NCI-H226 (cell line): ENCODE data around the gene MRPL20.
A peak's percentile ranks its signal among the peaks of the same experiment; 100 is the strongest.
"Not testable (repeated sequence)": the region's sequence is repeated elsewhere in the genome, so short reads cannot be mapped to it uniquely, and the experiment has no call there.

Source experiments
- DNase-seq: peaks from one replicate; pipeline ENCODE4 v3.0.0-alpha.2; 2015

The MRPL20 gene

DNA sequence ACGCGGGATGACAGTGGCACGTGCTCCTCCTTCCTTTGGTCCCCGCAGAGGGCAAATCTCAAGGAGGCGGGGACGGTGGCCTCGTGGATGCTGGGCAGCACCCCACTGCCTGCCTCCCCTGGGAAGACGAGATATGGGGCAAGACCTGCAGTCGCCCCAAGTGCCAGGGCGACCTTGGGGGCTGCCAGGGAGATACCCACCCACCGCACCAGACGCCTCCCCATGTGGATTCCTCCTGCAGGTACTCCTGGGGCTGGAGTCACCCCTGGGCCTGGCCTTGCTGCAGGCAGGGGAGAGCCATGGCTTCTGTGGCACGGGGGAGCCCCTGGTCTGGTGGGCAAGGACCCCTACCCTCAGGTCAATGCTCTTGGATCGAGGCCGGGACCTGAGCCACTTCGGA, 26.2 kb downstream of the MRPL20 start:
- DNase-seq = no peak

DNA sequence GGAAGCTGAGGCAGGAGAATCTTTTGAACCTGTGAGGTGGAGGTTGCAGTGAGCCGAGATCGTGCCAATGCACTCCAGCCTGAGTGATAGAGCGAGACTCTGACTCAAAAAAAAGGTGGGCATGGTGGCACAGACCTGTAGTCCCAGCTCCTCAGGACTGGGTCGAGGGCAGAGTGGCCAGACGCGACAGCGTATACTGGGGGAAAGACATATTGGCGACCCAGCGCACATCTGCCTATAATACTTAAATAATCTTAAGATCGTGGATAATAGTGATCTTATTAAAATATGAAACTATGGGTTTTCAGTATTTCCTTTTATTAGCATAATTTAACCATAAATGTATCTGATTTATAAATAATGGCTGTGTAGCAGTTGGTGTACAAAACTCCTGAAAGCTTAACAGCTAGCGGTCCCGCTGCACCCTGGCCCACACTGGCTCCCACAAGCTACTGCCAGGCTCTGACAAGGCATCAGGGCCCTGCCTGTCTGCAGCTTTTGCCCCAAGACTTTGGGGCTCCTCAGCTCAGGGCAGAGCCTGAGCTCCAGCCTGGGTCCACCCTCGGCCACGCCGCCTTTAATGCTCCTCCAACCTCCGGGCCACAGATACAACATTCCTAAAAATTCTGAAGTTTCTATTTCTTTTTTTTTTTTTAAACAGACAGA, 29.4 kb downstream of the MRPL20 start:
- no peak for DNase-seq

DNA sequence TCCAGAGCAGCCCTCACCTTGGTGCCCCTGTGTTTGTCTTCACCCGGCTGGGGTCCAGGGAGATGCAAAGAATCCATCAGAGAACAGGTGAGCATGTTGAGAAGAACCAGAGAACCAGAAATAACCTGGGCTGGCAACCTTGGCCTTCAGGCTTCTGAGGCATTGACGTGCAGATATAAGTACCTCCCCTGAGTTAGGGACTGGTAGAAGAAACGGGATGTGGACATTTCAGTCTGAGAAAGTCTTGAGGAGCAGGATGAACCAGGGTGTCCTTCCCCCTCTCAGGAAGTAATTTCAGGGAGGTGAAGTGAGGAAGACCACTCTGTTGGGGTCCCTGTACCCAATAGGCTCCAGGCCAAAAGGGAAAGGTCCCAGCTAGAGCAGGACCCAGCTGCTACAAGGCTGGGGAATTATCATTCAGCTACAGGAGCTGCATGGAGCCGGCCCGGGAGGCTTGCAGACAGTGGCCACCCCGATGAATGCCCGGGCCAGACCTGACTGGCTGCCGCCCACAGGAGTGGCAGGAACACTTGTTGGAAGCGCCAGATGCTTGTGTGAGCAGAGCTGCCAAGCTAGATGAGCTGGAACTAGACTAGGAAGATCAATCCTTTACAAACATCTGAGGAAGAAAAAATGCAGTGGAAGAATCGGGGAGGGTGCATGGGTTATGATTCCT, 30.4 kb downstream of the MRPL20 start:
- no peak for DNase-seq

DNA sequence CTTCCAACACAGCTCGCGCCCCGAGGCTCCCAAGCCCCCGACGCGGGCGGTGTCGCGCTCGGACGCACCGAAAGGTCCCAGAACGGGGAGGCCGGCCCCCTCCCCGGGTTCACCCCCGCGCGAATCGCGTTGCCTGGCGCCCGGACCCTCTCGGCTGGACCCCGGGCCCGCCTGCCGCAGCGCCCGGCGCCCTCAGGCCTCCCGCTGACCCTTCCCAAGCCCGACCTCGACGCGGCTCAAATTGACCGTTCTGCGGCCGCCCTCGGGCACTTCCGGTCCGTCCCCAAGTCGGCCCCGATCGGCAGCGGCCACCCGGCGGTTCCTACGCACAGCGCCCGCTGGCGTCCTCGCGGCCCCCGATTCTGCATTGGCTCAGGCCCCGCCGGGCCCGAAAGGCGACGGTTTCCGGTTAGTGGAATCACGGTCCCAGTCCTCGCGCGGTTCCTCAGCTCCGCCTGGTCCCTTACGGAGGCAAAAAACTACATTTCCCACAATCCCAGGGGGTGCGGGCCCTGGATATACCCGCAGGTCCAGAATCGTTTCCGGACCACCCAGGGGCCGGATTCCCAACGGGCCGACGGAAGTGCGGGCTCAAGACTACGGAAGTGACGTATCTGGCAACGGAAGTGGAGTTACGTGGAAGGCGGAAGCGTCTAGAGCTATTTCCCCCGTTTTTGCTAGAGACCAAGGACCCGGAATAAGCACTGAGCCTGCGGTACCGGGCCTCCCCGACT, 32.0 kb downstream of the MRPL20 start, which contains the start of gene AURKAIP1:
TSS of gene AURKAIP1 (minus strand) at position 279 of the 734 bp plus-strand sequence. CDS start 451 bp downstream, outside the sequence.
- peak; percentile 100 for DNase-seq

DNA sequence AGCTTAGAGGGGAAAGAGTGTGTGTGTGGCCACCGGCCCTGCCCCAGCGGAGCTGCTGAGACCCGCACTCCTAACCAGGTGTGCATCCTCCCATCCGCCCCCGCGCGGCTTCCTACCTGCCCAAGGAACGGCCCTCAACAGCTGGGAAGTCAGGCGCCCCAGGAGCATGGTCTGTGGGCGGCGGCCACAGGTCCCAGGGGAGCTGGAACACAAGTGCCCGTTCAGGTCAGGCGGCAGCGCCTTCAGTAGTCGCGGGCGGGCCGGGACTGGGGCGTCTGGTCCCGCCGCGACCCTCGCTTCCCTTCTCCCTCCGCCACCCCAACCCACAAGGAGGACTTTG, 32.5 kb downstream of the MRPL20 start:
- DNase-seq = no peak

DNA sequence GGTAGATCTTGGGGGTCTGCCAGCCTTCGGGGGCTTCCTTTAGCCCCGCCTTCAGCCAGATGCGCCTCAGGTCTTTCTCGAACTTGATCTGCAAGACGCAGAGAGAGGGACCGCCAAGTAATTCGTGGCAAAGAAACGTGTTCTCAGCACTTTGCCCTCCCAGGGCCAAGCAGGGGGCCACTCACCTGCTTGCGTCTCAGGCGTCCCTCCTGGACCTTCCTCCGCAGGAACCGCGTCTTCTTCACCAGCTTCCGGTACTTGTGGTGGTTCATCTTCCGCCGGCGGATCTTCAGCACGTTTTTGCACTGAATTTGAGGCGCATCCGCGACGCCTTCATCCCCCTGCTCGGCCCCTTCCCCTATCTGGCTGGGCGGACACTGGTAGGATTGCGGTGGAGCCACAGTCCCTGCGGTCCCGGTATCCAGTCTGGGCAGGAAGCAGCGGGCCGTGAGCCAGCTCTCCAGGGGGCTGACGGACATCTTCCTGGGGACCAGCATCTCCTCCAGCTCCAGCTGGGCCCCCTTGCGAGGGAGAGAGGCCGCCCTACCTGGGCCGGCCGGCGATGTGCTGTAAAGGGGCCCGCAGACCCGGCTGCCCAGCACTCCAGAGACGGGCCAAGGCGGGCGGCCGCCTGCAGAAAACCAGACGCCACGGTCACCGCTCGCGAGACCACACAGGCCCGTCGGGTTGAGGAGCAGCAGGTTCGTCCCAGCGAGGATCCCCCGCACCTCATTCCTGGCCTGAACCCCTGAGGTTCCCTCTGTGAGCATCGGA, 33.1 kb downstream of the MRPL20 start:
- no peak for DNase-seq

DNA sequence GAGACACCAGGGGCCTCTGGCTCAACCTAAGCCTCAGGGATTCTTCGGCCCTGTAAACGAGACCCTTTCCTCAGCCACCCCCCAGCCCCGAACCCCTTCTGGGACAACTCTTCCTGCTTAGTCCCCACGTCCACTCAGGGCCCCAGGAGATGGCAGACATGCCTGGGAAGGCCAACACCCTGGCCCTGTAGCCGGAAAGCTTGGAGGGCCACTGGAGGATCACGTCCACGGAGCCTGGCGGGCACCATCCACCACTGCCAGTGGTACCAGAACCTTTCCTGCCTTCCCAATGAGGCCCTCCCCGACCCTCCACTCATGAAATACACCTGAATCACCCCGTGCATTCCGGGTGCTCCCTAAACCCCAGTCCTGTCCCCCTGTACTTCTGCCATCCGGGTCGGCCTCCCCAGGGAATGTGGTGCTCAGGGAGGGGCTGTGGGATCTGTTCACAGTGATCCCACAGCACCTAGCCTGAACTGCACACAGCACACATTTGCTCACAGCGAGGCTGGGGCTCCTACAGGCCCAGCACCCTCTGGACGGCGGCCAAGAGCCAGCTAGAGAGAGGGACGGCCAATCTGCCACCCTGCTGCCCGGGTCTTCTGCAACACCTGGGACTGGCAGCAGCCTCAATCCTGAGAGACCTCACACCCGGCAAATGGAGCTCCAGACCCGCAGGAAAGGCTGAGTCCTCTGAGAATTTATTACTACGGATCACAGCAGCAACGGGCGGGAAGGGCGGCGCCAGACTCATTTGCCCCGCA, 33.9 kb downstream of the MRPL20 start:
- no peak for DNase-seq

DNA sequence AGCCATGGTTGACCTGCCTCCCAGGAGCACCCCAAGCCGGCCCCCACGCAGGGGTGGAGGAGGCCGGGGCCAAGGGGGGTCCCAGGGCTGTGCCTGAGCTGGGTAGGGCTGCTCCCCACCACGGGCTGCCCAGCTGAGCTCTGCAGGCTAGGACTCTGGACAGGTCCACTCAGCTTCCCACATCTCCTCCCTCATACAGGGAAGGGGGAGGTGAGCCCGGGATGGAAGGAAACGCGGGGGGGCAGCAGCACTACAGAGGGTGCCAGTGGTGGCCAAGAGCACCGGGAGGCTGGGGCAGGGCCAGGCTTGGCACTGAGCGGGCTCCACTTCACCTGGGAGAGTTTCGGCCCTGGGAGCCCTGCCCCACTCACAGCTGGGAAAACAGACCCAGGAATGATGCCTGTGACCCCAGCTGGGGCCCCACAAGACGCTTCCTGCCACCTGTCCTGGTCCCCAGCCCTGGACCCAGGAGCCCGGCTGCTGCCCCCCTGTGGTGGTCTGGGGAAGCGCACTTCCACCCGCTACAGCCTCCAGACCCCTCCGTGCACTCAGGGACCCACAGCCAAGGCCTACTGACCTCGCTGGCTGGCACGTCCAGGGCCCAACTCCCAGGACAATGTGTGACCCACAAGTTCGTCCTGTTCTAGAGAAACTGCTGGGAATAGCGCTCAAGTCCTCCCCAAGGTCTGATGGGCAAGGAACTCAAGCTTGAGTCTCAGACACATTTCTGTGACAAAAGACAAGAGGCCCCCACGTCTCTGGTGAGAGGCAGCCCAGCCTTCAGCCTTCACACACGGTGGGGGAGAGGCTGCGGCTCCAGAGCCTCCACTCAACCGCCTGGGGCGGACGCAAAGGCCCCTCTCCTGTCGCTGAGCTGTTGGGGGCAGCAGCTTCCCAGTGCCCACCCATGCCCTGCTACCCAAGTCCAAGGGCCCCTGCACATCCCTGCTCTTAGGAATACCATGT, 35.1 kb downstream of the MRPL20 start:
- DNase-seq = peak; percentile 20

DNA sequence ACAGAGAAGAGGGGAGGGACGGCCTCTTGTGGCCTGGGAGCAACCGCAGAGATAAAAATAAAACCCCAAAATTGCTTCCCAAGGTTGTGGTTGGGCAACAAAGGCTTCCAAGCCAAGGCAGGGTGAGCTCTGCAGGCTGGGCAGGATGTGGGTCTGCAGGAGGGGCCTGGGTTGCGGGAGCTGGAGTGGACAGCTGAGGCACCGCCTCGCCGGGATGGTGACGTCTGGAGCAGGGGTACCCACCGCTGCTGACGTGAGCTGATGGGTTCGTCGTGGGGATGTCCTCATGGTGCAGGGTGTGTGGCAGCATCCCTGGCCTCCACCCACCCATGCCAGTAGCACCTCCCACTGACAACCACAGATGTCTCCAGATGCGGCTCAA, 35.7 kb downstream of the MRPL20 start:
- DNase-seq = no peak

DNA sequence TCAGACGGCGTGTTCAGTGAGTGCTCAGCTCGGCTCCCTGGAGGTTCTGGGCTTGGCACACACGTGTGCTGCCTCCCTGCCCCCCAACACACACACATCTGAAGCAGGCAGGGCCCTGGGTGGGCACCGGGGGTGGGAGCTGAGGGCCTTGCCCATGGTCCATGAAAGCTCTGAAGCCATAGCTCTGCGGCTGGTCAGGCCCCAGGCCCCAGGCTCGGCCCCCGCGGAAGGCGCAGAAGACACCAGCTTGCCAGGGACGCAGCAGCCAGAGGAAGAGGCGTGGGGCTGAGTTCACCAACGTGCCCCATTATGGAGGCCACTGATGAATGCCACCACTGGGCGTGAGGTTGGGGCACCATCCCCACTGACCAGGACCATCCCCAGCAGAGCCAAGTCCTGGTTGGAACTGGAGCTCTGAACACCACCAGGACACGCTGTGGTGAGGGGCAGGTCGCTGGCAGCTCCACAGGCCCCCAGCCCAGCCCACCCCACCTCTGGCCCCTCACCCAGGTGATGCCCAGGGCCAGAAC, 36.3 kb downstream of the MRPL20 start:
- DNase-seq = no peak

DNA sequence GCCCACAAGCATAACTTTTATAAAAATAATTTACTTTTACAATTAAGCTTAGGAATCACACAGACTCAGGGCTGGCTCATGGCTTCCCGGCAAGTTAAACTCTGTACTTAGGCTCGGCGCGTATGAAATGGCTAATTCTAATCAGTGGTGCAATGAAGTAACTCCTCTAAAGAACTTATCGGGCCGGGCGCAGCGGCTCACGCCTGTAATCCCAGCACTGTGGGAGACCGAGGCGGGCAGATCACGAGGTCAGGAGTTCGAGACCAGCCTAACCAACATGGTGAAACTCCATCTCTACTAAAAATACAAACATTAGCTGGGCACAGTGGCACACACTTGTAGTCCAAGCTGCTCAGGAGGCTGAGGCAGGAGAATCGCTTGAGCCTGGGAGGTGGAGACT, 37.0 kb downstream of the MRPL20 start:
- not testable (repeated sequence) for DNase-seq

DNA sequence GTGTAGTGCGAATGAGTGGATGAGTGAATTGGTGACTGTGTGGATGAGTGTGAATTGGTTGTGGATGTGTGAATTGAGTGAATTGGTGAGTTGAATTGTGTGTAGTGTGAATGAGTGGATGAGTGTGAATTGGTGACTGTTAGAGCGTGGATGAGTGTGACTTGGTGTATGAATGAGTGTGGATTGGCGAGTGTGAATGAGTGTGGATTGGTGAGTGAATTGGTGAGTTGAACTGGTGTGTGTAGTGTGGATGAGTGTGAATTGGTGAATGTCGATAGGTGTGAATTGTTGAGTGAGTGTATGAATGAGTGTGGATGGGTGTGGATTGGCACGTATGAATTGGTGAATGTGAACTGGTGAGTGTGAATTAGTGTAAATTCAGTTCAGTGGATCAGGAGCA, 39.8 kb downstream of the MRPL20 start:
- DNase-seq = no peak

DNA sequence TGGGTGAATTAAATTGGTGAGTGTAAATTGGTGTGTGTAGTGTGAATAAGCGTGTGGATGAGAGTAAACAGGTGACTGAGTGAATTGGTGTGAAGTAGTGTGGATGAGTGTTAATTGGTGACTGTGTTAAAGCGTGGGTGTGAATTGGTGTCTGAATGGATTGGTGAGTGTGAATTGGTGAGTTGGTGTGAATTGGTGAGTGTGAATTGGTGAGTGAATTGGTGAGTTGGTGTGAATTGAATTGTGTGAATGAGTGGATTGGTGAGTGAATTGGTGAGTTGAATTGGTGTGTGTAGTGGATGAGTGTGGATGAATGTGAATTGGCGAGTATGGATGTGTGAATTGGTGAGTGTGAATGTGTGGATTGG, 40.4 kb downstream of the MRPL20 start:
- no peak for DNase-seq

DNA sequence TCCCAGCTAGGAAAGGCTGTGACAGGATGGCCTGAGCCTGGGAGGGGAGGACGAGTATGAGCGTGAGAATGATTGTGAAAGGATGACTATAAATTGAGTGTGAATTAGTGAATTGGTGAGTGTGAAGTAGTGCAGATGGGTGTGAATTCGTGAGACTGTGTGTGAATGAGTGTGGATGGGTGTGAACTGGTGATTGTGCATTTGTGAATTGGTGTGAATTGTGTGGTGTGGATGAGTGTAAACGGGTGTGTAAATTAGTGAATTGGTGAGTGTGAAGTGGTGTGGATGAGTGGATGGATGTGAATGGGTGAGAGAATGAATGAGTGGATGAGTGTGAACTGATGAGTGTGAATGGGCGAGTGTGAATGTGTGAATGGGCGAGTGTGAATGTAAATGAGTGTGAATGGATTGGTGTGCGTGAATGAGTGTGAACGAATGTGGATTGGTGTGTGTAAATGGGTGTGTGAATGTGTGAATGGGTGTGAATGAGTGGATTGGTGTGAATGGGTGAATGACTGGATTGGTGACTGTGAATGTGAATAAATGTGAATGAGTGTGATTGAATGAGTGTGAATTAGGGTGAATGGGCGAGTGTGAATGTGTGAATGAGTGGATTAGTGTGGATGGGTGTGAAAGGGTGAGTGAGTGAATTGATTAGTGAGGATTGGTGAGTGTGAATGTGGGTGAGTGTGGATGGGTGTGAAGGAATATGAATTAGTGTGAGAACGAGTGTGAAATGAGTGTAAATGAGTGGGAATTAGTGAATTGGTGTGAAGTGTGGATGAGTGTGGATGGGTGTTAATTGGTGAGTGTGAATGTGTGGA, 41.0 kb downstream of the MRPL20 start:
- DNase-seq = no peak

DNA sequence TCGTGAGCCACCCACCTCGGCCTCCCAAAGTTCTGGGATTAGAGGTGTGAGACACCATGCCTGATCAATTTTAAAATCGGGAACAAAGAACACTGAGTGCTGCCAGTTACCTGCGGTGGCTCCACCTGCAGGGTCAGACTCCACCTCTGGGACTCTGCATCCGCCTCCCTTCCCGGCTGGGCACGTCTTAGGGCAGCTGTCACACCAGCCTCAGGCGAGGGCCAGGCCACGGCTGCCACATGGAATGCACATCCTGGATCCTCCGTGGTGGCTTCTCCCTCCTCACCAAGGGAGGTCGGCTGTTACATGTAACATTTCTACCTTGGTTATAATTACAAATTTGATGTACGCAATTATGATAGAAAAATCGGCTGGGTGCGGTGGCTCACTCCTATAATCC, 42.8 kb downstream of the MRPL20 start:
- DNase-seq = no peak

DNA sequence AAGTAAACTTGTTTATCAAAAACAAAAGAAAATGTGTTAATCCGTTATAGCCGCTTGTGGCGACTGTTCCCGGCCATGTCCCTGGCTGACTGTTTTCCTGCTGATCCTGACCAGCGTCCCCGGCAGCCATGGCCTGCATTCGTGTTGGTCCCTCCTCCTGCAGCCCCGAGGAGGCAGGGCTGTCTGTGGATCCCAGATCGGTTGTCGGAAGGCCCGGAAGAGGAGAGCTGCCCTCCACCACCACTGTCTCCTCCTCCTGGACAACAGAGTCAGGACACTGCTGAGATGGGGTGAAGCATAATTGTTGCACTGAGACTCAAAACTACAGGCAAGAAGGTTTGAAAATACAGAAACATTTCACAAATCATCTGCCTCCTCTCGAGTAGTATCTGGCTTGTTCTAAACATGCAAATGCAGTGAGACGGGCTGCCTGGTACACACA, 45.1 kb downstream of the MRPL20 start:
- no peak for DNase-seq

DNA sequence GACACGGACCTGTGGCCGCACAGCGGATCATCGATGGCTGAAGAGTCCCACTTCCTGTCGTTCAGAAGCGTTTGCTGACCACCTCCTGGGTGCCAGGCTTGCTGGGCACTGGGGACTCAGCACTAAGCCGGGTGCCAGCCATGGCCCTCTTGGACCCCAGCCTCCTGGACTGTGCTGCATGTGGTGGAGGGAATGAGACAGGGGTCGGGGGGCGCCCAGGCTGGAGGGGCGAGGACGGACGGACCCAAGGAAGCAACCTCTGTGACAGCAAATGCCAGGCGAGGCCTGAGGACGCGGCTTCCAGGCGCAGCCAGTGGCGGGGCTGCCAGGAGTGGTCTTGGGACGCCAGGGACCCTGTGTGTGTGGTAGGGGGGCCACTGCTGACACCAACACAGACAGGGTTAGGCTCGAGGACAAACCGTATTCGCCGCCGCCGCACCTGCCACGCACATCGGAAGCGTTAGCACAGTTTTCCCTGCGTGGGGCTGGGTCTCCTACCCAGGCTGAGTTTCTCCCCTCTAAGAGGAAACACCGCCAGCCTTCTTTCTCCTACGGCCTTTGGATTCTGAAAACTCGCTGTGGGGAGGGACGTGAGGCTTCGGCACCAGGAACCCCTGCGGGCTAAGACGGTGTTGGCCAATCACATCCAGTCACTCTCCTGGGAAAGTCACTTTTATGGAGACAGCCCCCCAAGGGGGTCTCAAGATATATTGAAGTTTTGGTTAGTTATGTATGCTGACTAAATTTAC, 45.7 kb downstream of the MRPL20 start:
- DNase-seq = no peak

DNA sequence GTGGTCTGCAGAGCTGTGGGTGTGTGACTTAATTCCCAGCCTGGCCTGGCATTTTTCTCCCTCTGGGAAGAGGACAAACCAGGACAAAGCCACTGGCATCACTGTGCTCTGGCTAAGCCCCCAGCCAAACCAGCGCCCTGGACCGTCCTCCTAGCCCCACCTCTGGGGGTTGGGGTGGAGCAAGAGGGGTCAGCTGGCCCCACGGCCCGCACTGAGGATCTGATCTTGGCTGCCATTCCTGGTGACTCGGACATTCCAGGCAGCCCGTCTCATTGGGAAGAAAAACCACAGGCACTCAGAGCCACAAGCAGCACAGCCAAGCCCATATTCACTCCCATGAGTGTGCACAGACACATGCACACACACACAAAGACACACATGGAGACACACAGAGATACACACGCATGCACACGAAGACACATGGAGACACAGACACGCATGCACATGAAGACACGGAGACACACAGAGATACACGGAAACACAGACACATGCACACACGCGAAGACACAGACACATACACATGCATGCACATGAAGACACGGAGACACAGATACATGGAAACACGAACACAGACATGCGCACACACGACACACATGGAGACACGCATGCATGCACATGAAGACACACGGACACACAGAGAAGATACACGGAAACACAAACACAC, 46.5 kb downstream of the MRPL20 start:
- DNase-seq = peak; percentile 88
